Liver (tissue), 9 donors: Measurements from ENCODE around the gene EFCAB3. TPM values are rescaled to one million over a fixed set of nuclear protein-coding genes. Genes with fewer than 3 reads are reported as not detected.
"Not testable (repeated sequence)": the region's sequence is repeated elsewhere in the genome, so short reads cannot be mapped to it uniquely, and the experiment has no call there.

ENCODE experiments used
- DNase-seq: peaks from one replicate; pipeline ENCODE4 v3.0.0-alpha.2; 2017; ENCODE audit warnings: low spot score
- H3K27ac ChIP-seq, 2 donors: one replicate each; pipeline ENCODE4 v1.7.0; 2013; ENCODE audit warnings: inconsistent platforms in 2 of 2, low read length in 2 of 2, control low read depth in 1 of 2, low read depth in 1 of 2, mild to moderate bottlenecking in 1 of 2
- H3K27me3 ChIP-seq, 4 donors: one replicate each; pipeline versions ENCODE4 v1.6.1 to v1.7.0; 2013; ENCODE audit warnings: low read length in 3 of 4, inconsistent platforms in 1 of 4, mild to moderate bottlenecking in 1 of 4, moderate library complexity in 1 of 4; ENCODE audit not compliant: control insufficient read depth in 4 of 4, insufficient read depth in 4 of 4
- H3K36me3 ChIP-seq, 4 donors: one replicate each; pipeline versions ENCODE4 v1.6.1 to v1.7.0; 2013; ENCODE audit warnings: low read length in 3 of 4, mild to moderate bottlenecking in 3 of 4, low read depth in 1 of 4, moderate library complexity in 1 of 4; ENCODE audit not compliant: control insufficient read depth in 4 of 4, insufficient read depth in 3 of 4
- H3K4me1 ChIP-seq, 4 donors: one replicate each; pipeline versions ENCODE4 v1.6.1 to v1.7.0; 2013; ENCODE audit warnings: low read length in 3 of 4, mild to moderate bottlenecking in 3 of 4, moderate library complexity in 1 of 4; ENCODE audit not compliant: control insufficient read depth in 4 of 4, insufficient read depth in 4 of 4
- H3K4me3 ChIP-seq, 3 donors: one replicate each; pipeline versions ENCODE4 v1.6.1 to v1.7.0; 2013; ENCODE audit warnings: low read length in 3 of 3, control low read depth in 1 of 3, low read depth in 1 of 3, mild to moderate bottlenecking in 1 of 3
- H3K9ac ChIP-seq, 2 donors: one replicate each; pipeline ENCODE4 v1.7.0; 2013; ENCODE audit warnings: low read length in 2 of 2, mild to moderate bottlenecking in 2 of 2, moderate library complexity in 2 of 2, control low read depth in 1 of 2, low read depth in 1 of 2
- H3K9me3 ChIP-seq, 4 donors: one replicate each; pipeline versions ENCODE4 v1.6.1 to v1.7.0; 2013; ENCODE audit warnings: low read length in 3 of 4; ENCODE audit not compliant: control insufficient read depth in 4 of 4
- EGR1 ChIP-seq, 2 donors: IDR thresholded peaks; 2 replicates each; pipeline ENCODE4 v1.6.1; 2016 to 2018; ENCODE audit warnings: antibody characterized with exemption in 2 of 2, low read depth in 2 of 2
- GABPA ChIP-seq, 2 donors: IDR thresholded peaks in 1 of 2; conservative IDR thresholded peaks in 1 of 2; 2 replicates each; pipeline ENCODE4 v1.6.1; 2016; ENCODE audit warnings: antibody characterized with exemption in 2 of 2, mild to moderate bottlenecking in 1 of 2, moderate library complexity in 1 of 2
- HNF4G ChIP-seq: IDR thresholded peaks from 2 replicates; pipeline ENCODE4 v1.6.1; 2016; ENCODE audit warnings: antibody characterized with exemption
- MAX ChIP-seq: IDR thresholded peaks from 2 replicates; pipeline ENCODE4 v1.6.1; 2016; ENCODE audit warnings: antibody characterized with exemption
- RAD21 ChIP-seq, 2 donors: IDR thresholded peaks; 2 replicates each; pipeline ENCODE4 v1.6.1; 2016; ENCODE audit warnings: antibody characterized with exemption in 2 of 2, mild to moderate bottlenecking in 2 of 2
- REST ChIP-seq: IDR thresholded peaks from 2 replicates; pipeline ENCODE4 v1.6.1; 2016; ENCODE audit warnings: antibody characterized with exemption, mild to moderate bottlenecking
- SP1 ChIP-seq: IDR thresholded peaks from 2 replicates; pipeline ENCODE4 v1.6.1; 2018; ENCODE audit warnings: antibody characterized with exemption, mild to moderate bottlenecking
- YY1 ChIP-seq: IDR thresholded peaks from 2 replicates; pipeline ENCODE4 v1.6.1; 2016; ENCODE audit warnings: antibody characterized with exemption, mild to moderate bottlenecking
- WGBS: extraction: QIAGEN DNeasy Blood & Tissue Kit; methylation state at CpG from one replicate; pipeline ENCODE4 v1.1.7; 2013; 5-methylcytosine and 5-hydroxymethylcytosine counted together
- polyA plus RNA-seq, 2 donors: library from polyadenylated mRNA; stranded (reverse) in 1 of 2; unstranded in 1 of 2; fragments of 200-250 nt in 1 of 2; fragments of >200 nt in 1 of 2; fragmentation: Nextera tagmentation in 1 of 2; extraction: Ambion mirVana in 1 of 2; gene quantifications; one replicate each; pipeline versions ENCODE4 v1.2.1 to v1.2.3, GENCODE V29; 2013 to 2015
- total RNA-seq, 2 donors: library from RNA; depleted of rRNA; stranded (reverse); fragments of >200 nt; gene quantifications; one replicate each; pipeline ENCODE4 v1.2.3, GENCODE V29; 2014
- TF ChIP-seq, protein P1 (sequence below): IDR thresholded peaks from 2 replicates; pipeline ENCODE4 v1.6.1; 2016; ENCODE audit warnings: antibody characterized with exemption
- TF ChIP-seq, protein P2 (sequence below): fragments of 150-350 bp; IDR thresholded peaks from 2 replicates; pipeline ENCODE4 v1.5.1; 2017; ENCODE audit warnings: improper control_type of control experiment, low read depth, low read length; ENCODE audit not compliant: missing input control
- TF ChIP-seq, protein P3 (sequence below): IDR thresholded peaks from 2 replicates; pipeline ENCODE4 v1.6.1; 2016; ENCODE audit warnings: antibody characterized with exemption
- donor health status: healthy.
- donor health status: healthy.
- donor health status: healthy.
- donor health status: healthy.
- donor health status: healthy.

EFCAB3 gene
- total and polyA plus RNA-seq, 4 donors: not detected

- TF ChIP-seq HNF4G (no peak), SP1 (no peak)
- TF ChIP-seq, protein P1, sequence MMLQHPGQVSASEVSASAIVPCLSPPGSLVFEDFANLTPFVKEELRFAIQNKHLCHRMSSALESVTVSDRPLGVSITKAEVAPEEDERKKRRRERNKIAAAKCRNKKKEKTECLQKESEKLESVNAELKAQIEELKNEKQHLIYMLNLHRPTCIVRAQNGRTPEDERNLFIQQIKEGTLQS: no peak
These were observed 25.1 kb downstream of the EFCAB3 start (continued) for GRCh38 chr17:62405451-62405850.

DNA sequence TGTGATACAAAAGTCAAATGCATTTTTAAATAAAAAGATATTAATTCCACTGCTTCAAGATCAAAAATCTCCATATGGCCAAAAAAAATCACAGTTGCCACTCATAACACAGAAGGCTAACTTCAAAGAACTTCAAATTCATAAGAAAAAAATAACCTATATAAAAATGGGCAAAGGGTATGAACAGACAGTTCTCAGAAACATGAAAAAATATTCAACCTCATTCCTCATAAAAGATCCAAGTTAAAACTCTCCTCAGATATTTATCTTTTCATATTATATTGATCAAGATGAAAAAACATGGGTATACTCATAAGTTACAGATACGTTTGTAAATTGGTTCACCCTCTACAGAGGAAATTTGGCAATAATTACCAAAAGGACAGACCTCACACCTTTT is 32.7 kb downstream of the EFCAB3 start:
- not testable (repeated sequence) for H3K9me3 ChIP-seq, H3K36me3 ChIP-seq, H3K4me1 ChIP-seq, H3K27me3 ChIP-seq, H3K9ac ChIP-seq, H3K27ac ChIP-seq, DNase-seq, H3K4me3 ChIP-seq
- WGBS: 77% methylated on average over 1 of the region's 1 CpG

- Histone ChIP-seq H3K9ac (peak within 1 kb of the TSS in 1 of 2 donors; percentile 74), H3K36me3 (peaks cover 1 to 10% (median 7%) of the 10 kb centered on the region in 4 donors), H3K27ac (peak within 1 kb of the TSS in 1 of 2 donors; percentile 13), H3K4me3 (peak within 1 kb of the TSS; percentile 55 to 80 (median 75)), H3K4me1 (peaks cover 3 to 13% (median 11%) of the 10 kb centered on the region in 4 donors)
- not testable (repeated sequence) for H3K27me3 ChIP-seq, H3K9me3 ChIP-seq
- peak; percentile 82 for DNase-seq
- WGBS: under 1% methylated on average over 58 of the region's 58 CpGs
- TF ChIP-seq, protein P2, sequence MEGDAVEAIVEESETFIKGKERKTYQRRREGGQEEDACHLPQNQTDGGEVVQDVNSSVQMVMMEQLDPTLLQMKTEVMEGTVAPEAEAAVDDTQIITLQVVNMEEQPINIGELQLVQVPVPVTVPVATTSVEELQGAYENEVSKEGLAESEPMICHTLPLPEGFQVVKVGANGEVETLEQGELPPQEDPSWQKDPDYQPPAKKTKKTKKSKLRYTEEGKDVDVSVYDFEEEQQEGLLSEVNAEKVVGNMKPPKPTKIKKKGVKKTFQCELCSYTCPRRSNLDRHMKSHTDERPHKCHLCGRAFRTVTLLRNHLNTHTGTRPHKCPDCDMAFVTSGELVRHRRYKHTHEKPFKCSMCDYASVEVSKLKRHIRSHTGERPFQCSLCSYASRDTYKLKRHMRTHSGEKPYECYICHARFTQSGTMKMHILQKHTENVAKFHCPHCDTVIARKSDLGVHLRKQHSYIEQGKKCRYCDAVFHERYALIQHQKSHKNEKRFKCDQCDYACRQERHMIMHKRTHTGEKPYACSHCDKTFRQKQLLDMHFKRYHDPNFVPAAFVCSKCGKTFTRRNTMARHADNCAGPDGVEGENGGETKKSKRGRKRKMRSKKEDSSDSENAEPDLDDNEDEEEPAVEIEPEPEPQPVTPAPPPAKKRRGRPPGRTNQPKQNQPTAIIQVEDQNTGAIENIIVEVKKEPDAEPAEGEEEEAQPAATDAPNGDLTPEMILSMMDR: peak; percentile 25
- TF ChIP-seq MAX (peak; percentile 58), EGR1 (IDR thresholded peaks at IDR 0.05; ENCODE audit: low read depth in 2 of 2) (peak in 1 of 2 donors; percentile 49), GABPA (IDR thresholded peaks at IDR 0.05 in 1 of 2, conservative IDR thresholded peaks at IDR 0.05 in 1 of 2) (peak; percentile 86 to 97), YY1 (peak; percentile 98), REST (peak; percentile 33), RAD21 (IDR thresholded peaks at IDR 0.05) (peak in 1 of 2 donors; percentile 28)
- TF ChIP-seq, protein P3, sequence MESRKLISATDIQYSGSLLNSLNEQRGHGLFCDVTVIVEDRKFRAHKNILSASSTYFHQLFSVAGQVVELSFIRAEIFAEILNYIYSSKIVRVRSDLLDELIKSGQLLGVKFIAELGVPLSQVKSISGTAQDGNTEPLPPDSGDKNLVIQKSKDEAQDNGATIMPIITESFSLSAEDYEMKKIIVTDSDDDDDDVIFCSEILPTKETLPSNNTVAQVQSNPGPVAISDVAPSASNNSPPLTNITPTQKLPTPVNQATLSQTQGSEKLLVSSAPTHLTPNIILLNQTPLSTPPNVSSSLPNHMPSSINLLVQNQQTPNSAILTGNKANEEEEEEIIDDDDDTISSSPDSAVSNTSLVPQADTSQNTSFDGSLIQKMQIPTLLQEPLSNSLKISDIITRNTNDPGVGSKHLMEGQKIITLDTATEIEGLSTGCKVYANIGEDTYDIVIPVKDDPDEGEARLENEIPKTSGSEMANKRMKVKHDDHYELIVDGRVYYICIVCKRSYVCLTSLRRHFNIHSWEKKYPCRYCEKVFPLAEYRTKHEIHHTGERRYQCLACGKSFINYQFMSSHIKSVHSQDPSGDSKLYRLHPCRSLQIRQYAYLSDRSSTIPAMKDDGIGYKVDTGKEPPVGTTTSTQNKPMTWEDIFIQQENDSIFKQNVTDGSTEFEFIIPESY: peak; percentile 58
These were observed 43.5 kb downstream of the EFCAB3 start, which contains the start of gene METTL2A for GRCh38 chr17:62423647-62424461. METTL2A (plus strand) TSS chr17:62423897; CDS start chr17:62423903, 6 bp downstream.

- not testable (repeated sequence) for H3K27me3 ChIP-seq, H3K9me3 ChIP-seq, DNase-seq, H3K4me3 ChIP-seq, H3K27ac ChIP-seq, H3K9ac ChIP-seq
- 92% methylated on average over 2 of the region's 2 CpGs for WGBS
- Histone ChIP-seq H3K36me3 (peaks cover 1 to 10% (median 7%) of the 10 kb centered on the region in 4 donors), H3K4me1 (peaks cover 3 to 13% (median 11%) of the 10 kb centered on the region in 4 donors)
These were observed 45.9 kb downstream of the EFCAB3 start for GRCh38 chr17:62426214-62426613.

DNA sequence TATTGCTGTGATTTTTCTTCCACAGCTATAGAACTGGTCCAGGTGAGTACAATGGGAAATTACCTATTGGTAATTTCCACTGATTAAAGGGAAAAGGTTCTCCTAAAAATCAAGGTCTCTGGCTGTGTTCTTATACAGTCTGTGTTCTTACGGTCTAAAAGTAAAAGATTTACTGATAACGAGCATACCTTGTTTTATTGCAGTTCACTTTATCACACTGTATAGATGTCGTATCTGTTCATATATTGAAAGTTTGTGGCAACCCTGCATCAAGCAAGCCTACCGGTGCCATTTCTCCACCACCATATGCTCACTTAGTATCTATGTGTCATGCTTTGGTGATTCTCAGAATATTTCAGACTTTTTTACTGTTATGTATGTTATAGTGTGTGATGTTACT is 54.9 kb downstream of the EFCAB3 start:
- H3K27ac ChIP-seq, H3K4me1 ChIP-seq, H3K9ac ChIP-seq, H3K27me3 ChIP-seq, H3K36me3 ChIP-seq, H3K9me3 ChIP-seq, H3K4me3 ChIP-seq, DNase-seq: not testable (repeated sequence)
- 94% methylated on average over 4 of the region's 4 CpGs for WGBS
